Epithelial cell of esophagus (primary cell): ENCODE data around the gene TRPM1.

Experiments used
- DNase-seq: peaks from one replicate; pipeline ENCODE4 v3.0.0; 2010; ENCODE audit warnings: low read depth
- H3K4me3 ChIP-seq: 2 replicates; pipeline ENCODE4 v1.5.1; 2011; ENCODE audit warnings: mild to moderate bottlenecking, low read length, control low read depth
- CTCF ChIP-seq: IDR thresholded peaks from 2 replicates; pipeline ENCODE4 v1.5.1; 2011; ENCODE audit warnings: low read depth, mild to moderate bottlenecking, low read length, control low read depth, inconsistent platforms; ENCODE audit not compliant: insufficient read depth; ENCODE audit errors: missing control alignments

The TRPM1 gene

DNA sequence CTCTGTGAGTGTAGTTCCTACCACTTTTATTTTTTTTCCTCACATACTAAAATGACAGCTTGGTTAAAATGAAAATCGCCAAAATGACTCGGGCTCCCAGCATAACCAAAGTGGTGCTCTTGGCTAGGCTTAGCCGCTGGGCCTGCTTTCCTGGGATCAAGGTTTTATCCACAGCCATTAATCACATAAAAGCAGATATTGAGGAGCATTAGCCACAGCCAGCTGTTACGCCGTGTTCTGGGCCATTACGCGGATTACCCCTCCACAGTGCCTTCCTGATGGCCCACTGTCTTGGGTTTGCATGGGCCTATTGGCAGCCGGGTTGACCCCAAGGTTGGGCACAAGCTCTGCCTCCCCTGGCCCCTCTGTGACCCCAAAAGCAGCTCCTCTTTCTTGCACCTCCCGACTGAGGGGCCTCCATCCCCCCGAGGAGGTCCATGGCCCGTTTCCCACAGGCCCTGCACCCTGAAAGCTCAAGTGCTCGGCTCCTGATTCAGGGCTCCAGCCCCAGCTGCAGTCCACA, 30.4 kb upstream of the TRPM1 start:
- no peak for DNase-seq
- H3K4me3 ChIP-seq = no peak overlapping the region
- no peak for TF ChIP-seq CTCF

DNA sequence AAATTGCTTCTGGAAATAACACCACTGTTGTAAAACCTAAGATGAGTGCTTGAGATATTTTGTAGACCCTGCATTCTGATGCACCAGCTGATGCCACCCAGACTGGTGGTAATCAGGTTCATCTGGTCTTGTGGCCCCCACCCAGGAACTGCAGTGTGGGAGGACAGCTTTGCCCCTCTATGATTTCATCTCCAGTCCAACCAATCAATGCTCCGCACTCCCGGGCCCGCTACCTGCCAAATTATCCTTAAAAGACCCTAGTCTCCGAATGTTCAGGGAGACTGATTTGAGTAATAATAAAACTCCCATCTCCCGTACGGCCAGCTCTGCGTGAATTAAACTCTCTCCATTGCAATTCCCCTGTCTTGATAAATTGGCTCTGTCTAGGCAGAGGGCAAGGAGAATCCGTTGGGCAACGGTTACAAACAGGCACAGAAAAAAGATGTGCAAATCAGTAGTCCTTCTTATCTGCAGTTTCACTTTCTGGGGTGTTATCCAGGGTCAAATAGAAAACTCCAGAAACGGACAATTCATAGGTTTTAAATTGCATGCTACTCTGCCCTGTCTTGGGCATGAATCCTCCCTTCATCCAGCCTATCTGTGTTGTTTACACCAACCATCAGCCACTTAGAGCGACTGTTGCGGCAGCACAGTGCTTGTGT, 29.2 kb upstream of the TRPM1 start:
- no peak for DNase-seq
- no peak overlapping the region for H3K4me3 ChIP-seq
- TF ChIP-seq CTCF = no peak

DNA sequence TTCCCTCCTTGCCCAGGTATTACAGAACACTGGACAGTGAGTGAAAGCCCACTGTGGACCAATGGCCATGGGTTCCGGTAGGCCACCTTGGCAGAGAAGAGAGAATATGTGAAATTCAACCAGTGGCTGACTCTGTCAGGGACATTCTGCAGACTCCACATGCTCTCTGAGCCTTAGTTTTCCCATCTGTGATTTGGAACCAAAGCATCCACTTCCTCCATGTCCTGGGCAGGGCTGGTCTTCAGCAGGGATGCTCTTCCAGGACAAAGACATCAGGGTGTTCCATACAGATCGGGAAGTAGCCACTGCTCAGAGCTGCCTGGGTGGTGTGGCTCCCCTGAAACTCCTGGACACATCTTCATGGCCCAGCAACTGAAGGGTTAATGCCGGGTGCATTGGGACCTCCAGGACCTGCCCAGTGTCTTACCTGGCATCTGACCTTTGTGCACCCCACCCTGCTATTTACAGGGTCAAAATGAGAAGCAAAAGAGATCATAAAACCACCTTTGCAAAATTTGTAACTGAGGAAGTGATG, 28.3 kb upstream of the TRPM1 start:
- no peak overlapping the region for H3K4me3 ChIP-seq
- no peak for TF ChIP-seq CTCF
- DNase-seq = no peak

- no peak overlapping the region for H3K4me3 ChIP-seq
- peak; percentile 62 for DNase-seq
- peak; percentile 96 for TF ChIP-seq CTCF
These were observed 27.6 kb upstream of the TRPM1 start for GRCh38 chr15:31128919-31129768.

GRCh38 chr15:31128477-31128876, 27.0 kb upstream of the TRPM1 start:
- H3K4me3 ChIP-seq = no peak overlapping the region
- no peak for TF ChIP-seq CTCF
- DNase-seq = no peak

DNA sequence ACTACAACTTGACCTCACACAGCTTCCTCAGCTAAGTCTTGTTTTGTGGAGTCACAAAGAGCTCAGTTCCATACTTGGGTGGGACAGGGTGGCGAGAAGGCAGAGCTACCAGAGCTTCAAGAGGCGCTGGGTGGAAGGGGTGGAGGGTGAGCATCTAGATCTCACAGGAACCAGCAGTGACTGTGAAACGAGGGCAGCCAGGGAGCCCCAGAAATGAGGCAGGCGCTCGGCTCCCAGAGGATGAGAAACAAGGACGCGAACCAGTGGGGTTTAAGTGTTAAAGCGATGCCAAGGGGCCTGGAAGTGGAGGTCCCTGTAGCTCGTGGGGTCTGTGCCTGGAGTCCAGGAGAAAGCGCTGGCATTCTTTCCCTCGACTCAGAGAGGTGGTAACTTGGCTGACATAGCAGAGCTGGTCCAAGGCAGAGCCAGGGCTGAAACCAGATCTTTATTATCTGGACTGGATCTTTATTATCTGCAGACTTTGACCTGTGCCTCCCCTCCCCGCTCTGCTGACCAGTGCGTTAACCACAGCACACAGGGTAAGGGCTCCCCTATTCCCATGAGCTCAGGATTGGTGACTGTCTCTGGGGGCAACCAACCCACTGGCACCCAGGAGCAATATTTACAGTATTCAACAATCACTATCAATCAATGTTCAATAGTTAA, 26.2 kb upstream of the TRPM1 start:
- no peak for DNase-seq
- no peak overlapping the region for H3K4me3 ChIP-seq
- TF ChIP-seq CTCF = no peak
